Endothelial cell of umbilical vein (primary cell): ENCODE measurements around the gene STAC2.

ENCODE experiments used
- CTCF ChIP-seq, 2 donors: IDR thresholded peaks; 1 replicate in 1 of 2; 2 replicates in 1 of 2; pipeline ENCODE4 v1.5.1; 2011; ENCODE audit warnings: low read length in 2 of 2, mild to moderate bottlenecking in 2 of 2, moderate library complexity in 2 of 2, control low read depth in 1 of 2, inconsistent platforms in 1 of 2, low read depth in 1 of 2; ENCODE audit not compliant: insufficient read depth in 1 of 2; ENCODE audit errors: extremely low read depth in 1 of 2
- EZH2 ChIP-seq: IDR thresholded peaks from 2 replicates; pipeline ENCODE4 v1.6.1; 2012; ENCODE audit warnings: borderline replicate concordance, low read depth, mild to moderate bottlenecking, moderate library complexity, low read length, inconsistent platforms; ENCODE audit not compliant: severe bottlenecking
- MAX ChIP-seq: IDR thresholded peaks from 2 replicates; pipeline ENCODE4 v1.6.1; 2011; ENCODE audit not compliant: insufficient read depth, insufficient read length
- POLR2A ChIP-seq: IDR thresholded peaks from 2 replicates; pipeline ENCODE4 v1.6.1; 2012; ENCODE audit warnings: low read depth, mild to moderate bottlenecking, control low read depth, low read length
- POLR2AphosphoS5 ChIP-seq: IDR thresholded peaks from 2 replicates; pipeline ENCODE4 v1.6.1; 2012; ENCODE audit warnings: low read depth, mild to moderate bottlenecking, control low read depth, low read length, moderate library complexity; ENCODE audit not compliant: insufficient read depth

- TF ChIP-seq CTCF (IDR thresholded peaks at IDR 0.05; ENCODE audit: extremely low read depth in 1 of 2, insufficient read depth in 1 of 2, low read depth in 1 of 2, low read length in 2 of 2) (peak in 1 of 2 donors; percentile 32), POLR2A (no peak), MAX (no peak), POLR2AphosphoS5 (no peak), EZH2 (no peak)
These were observed 31.4 kb downstream of the STAC2 start for GRCh38 chr17:39194089-39194984.
